ENCODE results near the gene LHFPL3. TPM values are rescaled to one million over a fixed set of nuclear protein-coding genes. Genes with fewer than 3 reads are reported as not detected.
"Not testable (repeated sequence)": the region's sequence is repeated elsewhere in the genome, so short reads cannot be mapped to it uniquely, and the experiment has no call there.

LHFPL3 gene
- total RNA-seq, 1 donor from 2014 or later = not detected

- H3K4me3 ChIP-seq (ENCODE audit: low read depth, low read length) = no peak overlapping the region
- no peaks in the 10 kb centered on the region for H3K36me3 ChIP-seq (ENCODE audit: control insufficient read depth, insufficient read depth, low read length)
- no peaks in the 10 kb centered on the region for H3K27me3 ChIP-seq (ENCODE audit: control insufficient read depth, insufficient read depth, low read length)
- TF ChIP-seq CTCF (IDR thresholded peaks at IDR 0.05; ENCODE audit: insufficient read depth, low read length, severe bottlenecking) = no peak
- DNase-seq (ENCODE audit: low read depth) = no peak
- FAIRE-seq = no peak
These were observed 604.6 kb downstream of the LHFPL3 start for GRCh38 chr7:104933022-104933421.

GRCh38 chr7:104933521-104933988, 605.2 kb downstream of the LHFPL3 start:
- Histone ChIP-seq H3K27me3 (ENCODE audit: control insufficient read depth, insufficient read depth, low read length) (no peaks in the 10 kb centered on the region), H3K4me3 (ENCODE audit: low read depth, low read length) (no peak overlapping the region), H3K36me3 (ENCODE audit: control insufficient read depth, insufficient read depth, low read length) (no peaks in the 10 kb centered on the region)
- FAIRE-seq (no peak), DNase-seq (ENCODE audit: low read depth) (no peak)
- TF ChIP-seq CTCF (IDR thresholded peaks at IDR 0.05; ENCODE audit: insufficient read depth, low read length, severe bottlenecking) = no peak

GRCh38 chr7:104934665-104935064, 606.3 kb downstream of the LHFPL3 start:
- TF ChIP-seq CTCF (IDR thresholded peaks at IDR 0.05; ENCODE audit: insufficient read depth, low read length, severe bottlenecking) = no peak
- no peaks in the 10 kb centered on the region for H3K36me3 ChIP-seq (ENCODE audit: control insufficient read depth, insufficient read depth, low read length)
- DNase-seq (ENCODE audit: low read depth) (no peak), FAIRE-seq (no peak)
- no peaks in the 10 kb centered on the region for H3K27me3 ChIP-seq (ENCODE audit: control insufficient read depth, insufficient read depth, low read length)
- no peak overlapping the region for H3K4me3 ChIP-seq (ENCODE audit: low read depth, low read length)

GRCh38 chr7:104935276-104935675, 606.9 kb downstream of the LHFPL3 start:
- no peak for TF ChIP-seq CTCF (IDR thresholded peaks at IDR 0.05; ENCODE audit: insufficient read depth, low read length, severe bottlenecking)

GRCh38 chr7:104936546-104936945, 608.1 kb downstream of the LHFPL3 start:
- no peak for FAIRE-seq
- Histone ChIP-seq H3K4me3 (ENCODE audit: low read depth, low read length) (no peak overlapping the region), H3K36me3 (ENCODE audit: control insufficient read depth, insufficient read depth, low read length) (no peaks in the 10 kb centered on the region), H3K27me3 (ENCODE audit: control insufficient read depth, insufficient read depth, low read length) (no peaks in the 10 kb centered on the region)
- no peak for TF ChIP-seq CTCF (IDR thresholded peaks at IDR 0.05; ENCODE audit: insufficient read depth, low read length, severe bottlenecking)
- no peak for DNase-seq (ENCODE audit: low read depth)

More at GRCh38 chr7:104935276-104935675, 606.9 kb downstream of the LHFPL3 start:
- no peak overlapping the region for H3K4me3 ChIP-seq (ENCODE audit: low read depth, low read length)
- no peaks in the 10 kb centered on the region for H3K36me3 ChIP-seq (ENCODE audit: control insufficient read depth, insufficient read depth, low read length)
- no peak for DNase-seq (ENCODE audit: low read depth)
- H3K27me3 ChIP-seq (ENCODE audit: control insufficient read depth, insufficient read depth, low read length) = no peaks in the 10 kb centered on the region
- FAIRE-seq = no peak

- not testable (repeated sequence) for H3K27me3 ChIP-seq (ENCODE audit: control insufficient read depth, insufficient read depth, low read length); FAIRE-seq; H3K36me3 ChIP-seq (ENCODE audit: control insufficient read depth, insufficient read depth, low read length); DNase-seq (ENCODE audit: low read depth); H3K4me3 ChIP-seq (ENCODE audit: low read depth, low read length)
These were observed 609.1 kb downstream of the LHFPL3 start for GRCh38 chr7:104937489-104937888.

All from bronchial epithelial cell (primary cell).